H4 (cell line): ENCODE results near the gene LGALS7B. TPM values are rescaled to one million over a fixed set of nuclear protein-coding genes. Genes with fewer than 3 reads are reported as not detected.

ENCODE experiments used
- total RNA-seq: library from RNA; depleted of rRNA; stranded (reverse); fragments of >200 nt; shearing (Covaris generic); gene quantifications from 2 replicates; pipeline ENCODE4 v1.2.3, GENCODE V29; 2014; rRNA removed

The LGALS7B gene
- total RNA-seq, 1 experiment from 2014 or later, result not detected

Other genes starting within 250 kb of the LGALS7B start
- 0.29 and 3.0 TPM in 2 replicates for gene MAP4K1, start 171.2 kb upstream of the LGALS7B start, total RNA-seq
- 980 and 1,233 TPM in 2 replicates for gene EIF3K, start 170.0 kb upstream of the LGALS7B start, total RNA-seq
- gene ACTN4, start 141.6 kb upstream of the LGALS7B start, total RNA-seq, result 157 and 262 TPM in 2 replicates
- gene CAPN12, start 44.7 kb upstream of the LGALS7B start, total RNA-seq, result not detected in 2 replicates
- gene LGALS7, start 15.7 kb upstream of the LGALS7B start, total RNA-seq, result not detected in 2 replicates
- gene LGALS4, start 23.7 kb downstream of the LGALS7B start, total RNA-seq, result 0.54 and 1.3 TPM in 2 replicates
- 73.8 and 108 TPM in 2 replicates for gene ECH1, start 42.6 kb downstream of the LGALS7B start, total RNA-seq
- 249 and 281 TPM in 2 replicates for gene HNRNPL, start 60.8 kb downstream of the LGALS7B start, total RNA-seq
- gene RINL, start 89.1 kb downstream of the LGALS7B start, total RNA-seq, result 0.23 and 1.2 TPM in 2 replicates
- 64.6 and 74.6 TPM in 2 replicates for gene SIRT2, start 110.4 kb downstream of the LGALS7B start, total RNA-seq
- 19.2 and 19.6 TPM in 2 replicates for gene NFKBIB, start 110.8 kb downstream of the LGALS7B start, total RNA-seq
- gene CCER2, start 123.0 kb downstream of the LGALS7B start, total RNA-seq, result not detected in 2 replicates
- gene SARS2, start 141.6 kb downstream of the LGALS7B start, total RNA-seq, result 31.7 and 41.8 TPM in 2 replicates
- 117 and 120 TPM in 2 replicates for gene MRPS12, start 141.7 kb downstream of the LGALS7B start, total RNA-seq
- gene FBXO17, start 186.5 kb downstream of the LGALS7B start, total RNA-seq, result 35.6 and 46.6 TPM in 2 replicates
- 2.2 and 4.5 TPM in 2 replicates for gene FBXO27, start 243.3 kb downstream of the LGALS7B start, total RNA-seq